ENCODE measurements around the gene GNAS-AS1. TPM values are rescaled to one million over a fixed set of nuclear protein-coding genes. Genes with fewer than 3 reads are reported as not detected.

Gene GNAS-AS1
- total and polyA plus RNA-seq, 2 donors (not counting 1 experiment from before 2014, with no cell fraction given): 0.28 to 0.33 TPM

GRCh38 chr20:58878399-58878798 is 27.7 kb upstream of the GNAS-AS1 start:
- H4K20me1 ChIP-seq (ENCODE audit: control insufficient read depth, extremely low read depth, insufficient read depth, low read length): no peaks in the 10 kb centered on the region
- TF ChIP-seq EZH2 (IDR thresholded peaks at IDR 0.05; ENCODE audit: low read length, missing control alignments): no peak
- TF ChIP-seq, protein P1, sequence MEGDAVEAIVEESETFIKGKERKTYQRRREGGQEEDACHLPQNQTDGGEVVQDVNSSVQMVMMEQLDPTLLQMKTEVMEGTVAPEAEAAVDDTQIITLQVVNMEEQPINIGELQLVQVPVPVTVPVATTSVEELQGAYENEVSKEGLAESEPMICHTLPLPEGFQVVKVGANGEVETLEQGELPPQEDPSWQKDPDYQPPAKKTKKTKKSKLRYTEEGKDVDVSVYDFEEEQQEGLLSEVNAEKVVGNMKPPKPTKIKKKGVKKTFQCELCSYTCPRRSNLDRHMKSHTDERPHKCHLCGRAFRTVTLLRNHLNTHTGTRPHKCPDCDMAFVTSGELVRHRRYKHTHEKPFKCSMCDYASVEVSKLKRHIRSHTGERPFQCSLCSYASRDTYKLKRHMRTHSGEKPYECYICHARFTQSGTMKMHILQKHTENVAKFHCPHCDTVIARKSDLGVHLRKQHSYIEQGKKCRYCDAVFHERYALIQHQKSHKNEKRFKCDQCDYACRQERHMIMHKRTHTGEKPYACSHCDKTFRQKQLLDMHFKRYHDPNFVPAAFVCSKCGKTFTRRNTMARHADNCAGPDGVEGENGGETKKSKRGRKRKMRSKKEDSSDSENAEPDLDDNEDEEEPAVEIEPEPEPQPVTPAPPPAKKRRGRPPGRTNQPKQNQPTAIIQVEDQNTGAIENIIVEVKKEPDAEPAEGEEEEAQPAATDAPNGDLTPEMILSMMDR (conservative IDR thresholded peaks at IDR 0.05 in 1 of 2, IDR thresholded peaks at IDR 0.05 in 1 of 2; ENCODE audit: low read depth in 1 of 2, low read length in 2 of 2): no peak
- DNase-seq (ENCODE audit: low read depth in 2 of 2): no peak
- H3K4me1 ChIP-seq (ENCODE audit: control insufficient read depth, extremely low read depth, insufficient read depth, low read length): no peaks in the 10 kb centered on the region
- H3K9me3 ChIP-seq (ENCODE audit: control insufficient read depth, insufficient read depth, low read depth, low read length): no peaks in the 10 kb centered on the region
- H3K27me3 ChIP-seq (ENCODE audit: control insufficient read depth, insufficient read depth, low read length): peaks cover 2% of the 10 kb centered on the region
- no peaks in the 10 kb centered on the region for H3K79me2 ChIP-seq (ENCODE audit: control insufficient read depth, insufficient read depth, low read length)
- no peak overlapping the region for H3K4me2 ChIP-seq (ENCODE audit: extremely low read depth, insufficient read depth, low read length)
- H2AFZ ChIP-seq (ENCODE audit: low read length): no peak overlapping the region
- no peak overlapping the region for H3K9ac ChIP-seq (ENCODE audit: insufficient read depth, low read length)
- H3K4me3 ChIP-seq (replicated peaks in 1 of 4; ENCODE audit: control extremely low read depth in 1 of 4, insufficient read depth in 1 of 4, low read depth in 3 of 4, low read length in 4 of 4): no peak overlapping the region
- H3K36me3 ChIP-seq (ENCODE audit: control insufficient read depth, insufficient read depth, low read length): no peaks in the 10 kb centered on the region
- H3K27ac ChIP-seq (ENCODE audit: insufficient read depth, low read length): no peak overlapping the region

DNA sequence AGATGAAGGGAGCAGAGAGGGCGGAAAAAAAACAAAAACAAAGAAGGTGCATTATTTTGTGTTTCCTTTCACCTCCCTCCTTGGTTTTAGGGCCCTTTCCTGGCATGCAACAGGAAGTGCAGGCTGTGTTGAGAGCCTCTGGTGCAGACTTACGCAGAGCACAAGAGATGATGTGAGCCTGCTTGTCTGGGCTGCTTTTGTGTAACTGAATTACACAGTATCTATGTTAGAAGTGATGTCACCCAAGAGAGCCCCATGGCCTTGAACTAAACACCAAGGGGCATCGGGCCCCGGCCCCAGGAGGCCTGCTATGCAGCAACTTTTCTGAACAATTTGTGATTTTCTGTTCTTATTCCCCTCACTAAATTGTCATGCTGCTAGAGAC is 27.3 kb upstream of the GNAS-AS1 start:
- no peaks in the 10 kb centered on the region for H3K36me3 ChIP-seq (ENCODE audit: control insufficient read depth, insufficient read depth, low read length)
- no peak overlapping the region for H3K4me3 ChIP-seq (replicated peaks in 1 of 4; ENCODE audit: control extremely low read depth in 1 of 4, insufficient read depth in 1 of 4, low read depth in 3 of 4, low read length in 4 of 4)
- no peaks in the 10 kb centered on the region for H3K4me1 ChIP-seq (ENCODE audit: control insufficient read depth, extremely low read depth, insufficient read depth, low read length)
- H3K27me3 ChIP-seq (ENCODE audit: control insufficient read depth, insufficient read depth, low read length): peaks cover 2% of the 10 kb centered on the region
- no peak overlapping the region for H2AFZ ChIP-seq (ENCODE audit: low read length)
- H3K9me3 ChIP-seq (ENCODE audit: control insufficient read depth, insufficient read depth, low read depth, low read length): no peaks in the 10 kb centered on the region
- TF ChIP-seq, protein P1 (conservative IDR thresholded peaks at IDR 0.05 in 1 of 2, IDR thresholded peaks at IDR 0.05 in 1 of 2; ENCODE audit: low read depth in 1 of 2, low read length in 2 of 2): no peak
- no peak for TF ChIP-seq EZH2 (IDR thresholded peaks at IDR 0.05; ENCODE audit: low read length, missing control alignments)
- H3K27ac ChIP-seq (ENCODE audit: insufficient read depth, low read length): no peak overlapping the region
- no peak for DNase-seq (ENCODE audit: low read depth in 2 of 2)
- H3K9ac ChIP-seq (ENCODE audit: insufficient read depth, low read length): no peak overlapping the region
- no peaks in the 10 kb centered on the region for H4K20me1 ChIP-seq (ENCODE audit: control insufficient read depth, extremely low read depth, insufficient read depth, low read length)
- no peaks in the 10 kb centered on the region for H3K79me2 ChIP-seq (ENCODE audit: control insufficient read depth, insufficient read depth, low read length)
- no peak overlapping the region for H3K4me2 ChIP-seq (ENCODE audit: extremely low read depth, insufficient read depth, low read length)

- H3K27me3 ChIP-seq (ENCODE audit: control insufficient read depth, insufficient read depth, low read length): peaks cover 2% of the 10 kb centered on the region
- H4K20me1 ChIP-seq (ENCODE audit: control insufficient read depth, extremely low read depth, insufficient read depth, low read length): no peaks in the 10 kb centered on the region
- H3K4me2 ChIP-seq (ENCODE audit: extremely low read depth, insufficient read depth, low read length): no peak overlapping the region
- no peaks in the 10 kb centered on the region for H3K4me1 ChIP-seq (ENCODE audit: control insufficient read depth, extremely low read depth, insufficient read depth, low read length)
- no peaks in the 10 kb centered on the region for H3K9me3 ChIP-seq (ENCODE audit: control insufficient read depth, insufficient read depth, low read depth, low read length)
- no peaks in the 10 kb centered on the region for H3K36me3 ChIP-seq (ENCODE audit: control insufficient read depth, insufficient read depth, low read length)
- H3K27ac ChIP-seq (ENCODE audit: insufficient read depth, low read length): no peak overlapping the region
- H3K9ac ChIP-seq (ENCODE audit: insufficient read depth, low read length): no peak overlapping the region
- no peak overlapping the region for H2AFZ ChIP-seq (ENCODE audit: low read length)
- H3K4me3 ChIP-seq (replicated peaks in 1 of 4; ENCODE audit: control extremely low read depth in 1 of 4, insufficient read depth in 1 of 4, low read depth in 3 of 4, low read length in 4 of 4): no peak overlapping the region
- no peak for DNase-seq (ENCODE audit: low read depth in 2 of 2)
- TF ChIP-seq, protein P1 (conservative IDR thresholded peaks at IDR 0.05 in 1 of 2, IDR thresholded peaks at IDR 0.05 in 1 of 2; ENCODE audit: low read depth in 1 of 2, low read length in 2 of 2): no peak
- TF ChIP-seq EZH2 (IDR thresholded peaks at IDR 0.05; ENCODE audit: low read length, missing control alignments): no peak
- H3K79me2 ChIP-seq (ENCODE audit: control insufficient read depth, insufficient read depth, low read length): no peaks in the 10 kb centered on the region
Measured at GRCh38 chr20:58877050-58877975, 26.6 kb upstream of the GNAS-AS1 start.
